HG02642 (cell line): Measurements from ENCODE around the gene KREMEN1.
A peak's percentile ranks its signal among the peaks of the same experiment; 100 is the strongest.

Source experiments
- ATAC-seq: cut with Tn5 transposase; IDR thresholded peaks from one replicate; pipeline ENCODE4 v1.9.1; 2021; ENCODE audit warnings: mild to moderate bottlenecking; ENCODE audit not compliant: unreplicated experiment, poor library complexity

The KREMEN1 gene

GRCh38 chr22:29146091-29146560, 73.3 kb downstream of the KREMEN1 start:
- no peak for ATAC-seq

- ATAC-seq, result no peak
Measured at GRCh38 chr22:29146771-29147170, 73.9 kb downstream of the KREMEN1 start.

- no peak for ATAC-seq
Measured at GRCh38 chr22:29147331-29147899, 74.6 kb downstream of the KREMEN1 start.

- ATAC-seq, result no peak
Measured at GRCh38 chr22:29148036-29148435, 75.2 kb downstream of the KREMEN1 start.

- no peak for ATAC-seq
Measured at GRCh38 chr22:29148826-29149225, 76.0 kb downstream of the KREMEN1 start.

GRCh38 chr22:29149841-29150555, 77.2 kb downstream of the KREMEN1 start:
- ATAC-seq, result no peak

- ATAC-seq, result no peak
Measured at GRCh38 chr22:29150701-29151100, 77.9 kb downstream of the KREMEN1 start.

- no peak for ATAC-seq
Measured at GRCh38 chr22:29151316-29151715, 78.5 kb downstream of the KREMEN1 start.

- no peak for ATAC-seq
Measured at GRCh38 chr22:29152045-29152953, 79.5 kb downstream of the KREMEN1 start.

GRCh38 chr22:29152954-29153719, 80.3 kb downstream of the KREMEN1 start:
- no peak for ATAC-seq

- peak; percentile 64 for ATAC-seq
Measured at GRCh38 chr22:29154364-29155048, 81.7 kb downstream of the KREMEN1 start.

GRCh38 chr22:29155966-29156365, 83.1 kb downstream of the KREMEN1 start:
- no peak for ATAC-seq

- no peak for ATAC-seq
Measured at GRCh38 chr22:29156507-29156906, 83.7 kb downstream of the KREMEN1 start.

- ATAC-seq, result no peak
Measured at GRCh38 chr22:29157759-29158535, 85.1 kb downstream of the KREMEN1 start.

- ATAC-seq, result no peak
Measured at GRCh38 chr22:29158546-29158945, 85.7 kb downstream of the KREMEN1 start.

- ATAC-seq, result no peak
Measured at GRCh38 chr22:29163808-29164207, 91.0 kb downstream of the KREMEN1 start.

GRCh38 chr22:29165321-29166060, 92.7 kb downstream of the KREMEN1 start:
- no peak for ATAC-seq

- no peak for ATAC-seq
Measured at GRCh38 chr22:29166180-29166579, 93.3 kb downstream of the KREMEN1 start.
